NOMO-1 treated with dmso at 0.1 percent for 144 hours (cell line): Measurements from ENCODE around the gene PLPP4.

Source experiments
- DNase-seq: peaks from one replicate; lab custom pipeline; 2025; ENCODE audit not compliant: unreplicated experiment; lab: John Stamatoyannopoulos, UW

Gene PLPP4

GRCh38 chr10:120606051-120606764 is 149.2 kb downstream of the PLPP4 start:
- DNase-seq = no peak

- no peak for DNase-seq
Measured at GRCh38 chr10:120607016-120607709, 150.1 kb downstream of the PLPP4 start.

GRCh38 chr10:120607710-120608703 is 151.0 kb downstream of the PLPP4 start:
- DNase-seq = no peak

GRCh38 chr10:120609006-120609405 is 152.0 kb downstream of the PLPP4 start:
- DNase-seq = no peak

- DNase-seq = no peak
Measured at GRCh38 chr10:120610791-120611190, 153.8 kb downstream of the PLPP4 start.

GRCh38 chr10:120612756-120613155 is 155.7 kb downstream of the PLPP4 start:
- DNase-seq = no peak

- no peak for DNase-seq
Measured at GRCh38 chr10:120613180-120613579, 156.2 kb downstream of the PLPP4 start.

- DNase-seq = no peak
Measured at GRCh38 chr10:120614680-120615079, 157.7 kb downstream of the PLPP4 start.

GRCh38 chr10:120616311-120616911 is 159.4 kb downstream of the PLPP4 start:
- DNase-seq = no peak

- no peak for DNase-seq
Measured at GRCh38 chr10:120628197-120628596, 171.2 kb downstream of the PLPP4 start.

- no peak for DNase-seq
Measured at GRCh38 chr10:120630266-120630665, 173.2 kb downstream of the PLPP4 start.

GRCh38 chr10:120632047-120632446 is 175.0 kb downstream of the PLPP4 start:
- no peak for DNase-seq

GRCh38 chr10:120632942-120633341 is 175.9 kb downstream of the PLPP4 start:
- DNase-seq = no peak

- no peak for DNase-seq
Measured at GRCh38 chr10:120634659-120635058, 177.6 kb downstream of the PLPP4 start.
